Osteoblast (primary cell): ENCODE results near the gene MRPL22. TPM values are rescaled to one million over a fixed set of nuclear protein-coding genes. Genes with fewer than 3 reads are reported as not detected.

Experiments
- DNase-seq: peaks from one replicate; pipeline ENCODE4 v3.0.0; 2011; ENCODE audit warnings: low spot score, mixed read lengths; ENCODE audit not compliant: insufficient read length; ENCODE audit errors: missing footprints
- H2AFZ ChIP-seq: 2 replicates; pipeline ENCODE4 v1.6.0; 2011; ENCODE audit warnings: mild to moderate bottlenecking, low read length
- H3K27ac ChIP-seq: 2 replicates; pipeline ENCODE4 v1.5.1; 2011; ENCODE audit warnings: mild to moderate bottlenecking, low read depth, low read length, moderate library complexity
- H3K27me3 ChIP-seq: 2 replicates; pipeline ENCODE4 v1.6.0; 2012; ENCODE audit warnings: mild to moderate bottlenecking, control low read depth, inconsistent platforms, low read length, moderate library complexity; ENCODE audit not compliant: insufficient read depth
- H3K36me3 ChIP-seq: 2 replicates; pipeline ENCODE4 v1.5.1; 2011; ENCODE audit warnings: mild to moderate bottlenecking, low read length, control low read depth, moderate library complexity; ENCODE audit not compliant: insufficient read depth
- H3K4me1 ChIP-seq: 2 replicates; pipeline ENCODE4 v1.5.1; 2011; ENCODE audit warnings: mild to moderate bottlenecking, low read length, control low read depth, moderate library complexity; ENCODE audit not compliant: insufficient read depth
- H3K4me2 ChIP-seq: 2 replicates; pipeline ENCODE4 v1.6.0; 2011; ENCODE audit warnings: mild to moderate bottlenecking, low read length; ENCODE audit not compliant: insufficient read depth
- H3K4me3 ChIP-seq: fragments of 200-600 bp; sonication (generic); 3 replicates; pipeline ENCODE4 v1.5.1; 2012; ENCODE audit warnings: mild to moderate bottlenecking, low read length, inconsistent platforms; ENCODE audit not compliant: insufficient read depth
- H3K79me2 ChIP-seq: 2 replicates; pipeline ENCODE4 v1.6.0; 2012; ENCODE audit warnings: mild to moderate bottlenecking, low read length, control low read depth, inconsistent platforms; ENCODE audit not compliant: insufficient read depth
- H3K9me3 ChIP-seq: 2 replicates; pipeline ENCODE4 v1.5.1; 2011; ENCODE audit warnings: low read depth, low read length, control low read depth
- H4K20me1 ChIP-seq: 2 replicates; pipeline ENCODE4 v1.6.0; 2012; ENCODE audit warnings: mild to moderate bottlenecking, low read length, control low read depth; ENCODE audit not compliant: insufficient read depth
- total RNA-seq: library from RNA; depleted of rRNA; stranded (reverse); fragments of >200 nt; gene quantifications from 2 replicates; pipeline ENCODE4 v1.2.3, GENCODE V29; 2012
- TF ChIP-seq, protein P1 (sequence below): IDR thresholded peaks from 2 replicates; pipeline ENCODE4 v1.5.1; 2011; ENCODE audit warnings: mild to moderate bottlenecking, low read depth, low read length, moderate library complexity; ENCODE audit errors: extremely low read depth

The MRPL22 gene
- total RNA-seq, 1 donor, result 17.4 TPM

DNA sequence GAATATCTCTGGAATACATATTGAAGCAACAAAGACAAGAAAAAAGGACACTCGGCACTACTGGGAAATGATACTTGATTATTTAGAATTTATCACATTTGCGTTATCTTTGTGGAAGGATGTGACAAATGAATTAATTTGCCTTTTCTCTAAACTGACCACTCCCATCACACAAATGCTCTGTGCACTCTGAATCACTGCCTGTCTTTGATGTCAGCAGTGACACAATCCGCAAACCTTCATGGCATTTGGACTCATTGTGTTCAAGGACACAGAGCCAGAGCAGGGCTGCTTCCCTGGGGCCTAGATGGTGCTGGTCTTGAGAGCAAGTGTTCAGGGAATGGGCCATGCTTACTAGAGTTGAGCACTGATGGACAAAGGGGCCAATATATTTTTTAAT, 67.8 kb downstream of the MRPL22 start:
- TF ChIP-seq, protein P1, sequence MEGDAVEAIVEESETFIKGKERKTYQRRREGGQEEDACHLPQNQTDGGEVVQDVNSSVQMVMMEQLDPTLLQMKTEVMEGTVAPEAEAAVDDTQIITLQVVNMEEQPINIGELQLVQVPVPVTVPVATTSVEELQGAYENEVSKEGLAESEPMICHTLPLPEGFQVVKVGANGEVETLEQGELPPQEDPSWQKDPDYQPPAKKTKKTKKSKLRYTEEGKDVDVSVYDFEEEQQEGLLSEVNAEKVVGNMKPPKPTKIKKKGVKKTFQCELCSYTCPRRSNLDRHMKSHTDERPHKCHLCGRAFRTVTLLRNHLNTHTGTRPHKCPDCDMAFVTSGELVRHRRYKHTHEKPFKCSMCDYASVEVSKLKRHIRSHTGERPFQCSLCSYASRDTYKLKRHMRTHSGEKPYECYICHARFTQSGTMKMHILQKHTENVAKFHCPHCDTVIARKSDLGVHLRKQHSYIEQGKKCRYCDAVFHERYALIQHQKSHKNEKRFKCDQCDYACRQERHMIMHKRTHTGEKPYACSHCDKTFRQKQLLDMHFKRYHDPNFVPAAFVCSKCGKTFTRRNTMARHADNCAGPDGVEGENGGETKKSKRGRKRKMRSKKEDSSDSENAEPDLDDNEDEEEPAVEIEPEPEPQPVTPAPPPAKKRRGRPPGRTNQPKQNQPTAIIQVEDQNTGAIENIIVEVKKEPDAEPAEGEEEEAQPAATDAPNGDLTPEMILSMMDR, result no peak

DNA sequence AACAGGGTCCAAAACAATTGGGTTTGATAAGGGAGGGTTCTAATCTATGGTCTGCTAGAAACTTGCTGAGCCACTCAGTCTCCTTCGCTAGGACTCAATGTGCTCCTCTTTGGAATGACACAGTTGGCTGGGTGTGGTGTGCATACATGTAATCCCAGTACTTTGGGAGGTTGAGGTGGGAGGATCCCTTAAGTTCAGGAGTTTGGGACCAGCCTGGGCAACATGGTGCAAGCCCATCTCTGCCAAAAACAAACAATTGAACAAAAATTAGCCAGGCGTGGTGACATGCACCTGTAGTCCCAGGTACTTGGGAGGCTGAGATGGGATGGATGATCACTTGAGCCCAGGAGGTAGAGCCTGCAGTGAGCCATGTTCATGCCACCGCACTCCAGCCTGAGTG, 70.0 kb downstream of the MRPL22 start:
- H4K20me1 ChIP-seq, result no peaks in the 10 kb centered on the region
- H3K4me1 ChIP-seq, result no peaks in the 10 kb centered on the region
- no peaks in the 10 kb centered on the region for H3K36me3 ChIP-seq
- no peak overlapping the region for H3K4me2 ChIP-seq
- no peaks in the 10 kb centered on the region for H3K27me3 ChIP-seq
- no peak overlapping the region for H3K4me3 ChIP-seq
- no peak for DNase-seq
- no peaks in the 10 kb centered on the region for H3K9me3 ChIP-seq
- no peak overlapping the region for H2AFZ ChIP-seq
- TF ChIP-seq, protein P1, result no peak
- H3K27ac ChIP-seq, result no peak overlapping the region
- H3K79me2 ChIP-seq, result no peaks in the 10 kb centered on the region

More for the DNA sequence above, 67.8 kb downstream of the MRPL22 start:
- H2AFZ ChIP-seq, result no peak overlapping the region
- no peaks in the 10 kb centered on the region for H3K36me3 ChIP-seq
- no peak for DNase-seq
- no peaks in the 10 kb centered on the region for H3K9me3 ChIP-seq
- H3K4me1 ChIP-seq, result no peaks in the 10 kb centered on the region
- no peaks in the 10 kb centered on the region for H4K20me1 ChIP-seq
- no peak overlapping the region for H3K4me2 ChIP-seq
- no peak overlapping the region for H3K4me3 ChIP-seq
- H3K79me2 ChIP-seq, result no peaks in the 10 kb centered on the region
- no peaks in the 10 kb centered on the region for H3K27me3 ChIP-seq
- no peak overlapping the region for H3K27ac ChIP-seq

DNA sequence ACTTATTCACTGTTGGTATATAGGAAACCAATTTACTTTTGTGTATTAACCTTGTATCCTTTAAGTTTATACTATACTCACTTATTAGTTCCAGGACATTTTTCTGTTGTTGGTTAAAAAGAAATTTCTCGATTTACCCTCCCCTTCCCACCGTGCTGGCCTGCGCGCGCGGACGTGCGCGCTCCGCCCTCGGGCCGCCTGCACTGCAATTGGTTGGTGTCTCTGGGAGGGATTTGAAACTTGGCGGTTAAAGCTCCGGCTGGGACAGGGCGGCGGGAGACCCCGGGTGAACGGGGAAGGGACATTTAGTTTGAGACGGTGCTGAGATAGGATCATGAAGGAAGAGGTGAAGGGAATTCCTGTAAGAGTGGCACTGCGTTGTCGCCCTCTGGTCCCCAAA, 72.7 kb downstream of the MRPL22 start, which contains the start of gene KIF4B:
TSS of gene KIF4B (plus strand) at position 230 of the 400 bp plus-strand sequence. CDS start at position 335, 105 bp downstream.
- Histone ChIP-seq H3K27ac (no peak within 1 kb of the TSS), H3K79me2 (no peaks in the 10 kb centered on the region), H4K20me1 (no peaks in the 10 kb centered on the region), H3K27me3 (no peaks in the 10 kb centered on the region), H3K36me3 (no peaks in the 10 kb centered on the region), H3K4me1 (no peaks in the 10 kb centered on the region), H3K4me3 (no peak within 1 kb of the TSS), H3K4me2 (no peak within 1 kb of the TSS), H2AFZ (no peak within 1 kb of the TSS), H3K9me3 (no peaks in the 10 kb centered on the region)
- TF ChIP-seq, protein P1, result no peak
- no peak for DNase-seq

DNA sequence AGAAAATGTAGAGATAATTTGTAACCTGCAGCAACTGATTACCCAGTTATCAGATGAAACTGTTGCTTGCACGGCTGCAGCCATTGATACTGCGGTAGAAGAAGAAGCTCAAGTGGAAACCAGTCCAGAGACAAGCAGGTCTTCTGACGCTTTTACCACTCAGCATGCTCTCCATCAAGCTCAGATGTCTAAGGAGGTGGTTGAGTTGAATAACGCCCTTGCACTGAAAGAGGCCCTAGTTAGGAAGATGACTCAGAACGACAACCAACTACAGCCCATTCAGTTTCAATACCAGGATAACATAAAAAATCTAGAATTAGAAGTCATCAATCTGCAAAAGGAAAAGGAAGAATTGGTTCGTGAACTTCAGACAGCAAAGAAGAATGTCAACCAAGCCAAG, 74.4 kb downstream of the MRPL22 start:
- H3K4me1 ChIP-seq, result no peaks in the 10 kb centered on the region
- H3K27me3 ChIP-seq, result no peaks in the 10 kb centered on the region
- no peak for DNase-seq
- no peaks in the 10 kb centered on the region for H3K79me2 ChIP-seq
- TF ChIP-seq, protein P1, result no peak
- H3K27ac ChIP-seq, result no peak overlapping the region
- H3K4me2 ChIP-seq, result no peak overlapping the region
- H2AFZ ChIP-seq, result no peak overlapping the region
- H3K9me3 ChIP-seq, result no peaks in the 10 kb centered on the region
- H3K4me3 ChIP-seq, result no peak overlapping the region
- H3K36me3 ChIP-seq, result no peaks in the 10 kb centered on the region
- no peaks in the 10 kb centered on the region for H4K20me1 ChIP-seq
